ENCODE measurements around the gene ANKK1.

Gene ANKK1

DNA sequence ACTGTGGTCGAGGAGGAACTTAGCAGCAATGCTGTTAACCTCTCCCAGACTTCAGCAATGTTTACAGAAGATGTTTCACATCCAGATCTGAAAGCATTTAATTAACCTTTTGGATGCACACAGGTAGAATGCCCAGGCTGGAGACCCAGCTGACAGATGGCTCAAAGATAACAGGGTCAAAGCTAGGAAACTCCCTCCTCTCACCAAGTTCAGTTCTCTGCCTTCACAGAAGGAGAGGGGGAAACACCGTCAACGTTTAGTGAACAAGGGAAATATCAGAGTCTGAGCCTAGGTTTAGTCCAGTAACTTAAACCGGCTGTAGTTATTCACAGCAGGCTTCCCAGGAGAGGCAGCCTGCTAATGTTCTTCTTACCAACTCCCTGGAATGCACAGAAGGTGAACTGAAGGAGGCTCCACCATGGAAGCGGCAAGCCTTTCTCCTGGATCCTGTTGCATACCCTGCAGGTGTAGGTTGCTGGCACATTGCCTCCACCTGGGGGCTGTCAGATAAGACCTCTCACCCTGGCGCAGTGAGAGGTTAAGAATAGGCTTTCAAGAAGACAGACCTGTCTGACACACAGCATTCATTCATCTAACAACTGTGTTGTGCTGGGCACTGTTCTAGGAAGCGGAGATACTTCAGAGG, 23.5 kb upstream of the ANKK1 start:
- no peak for TF ChIP-seq POLR2A (IDR thresholded peaks at IDR 0.05; ENCODE audit: extremely low read depth, insufficient read length)
- TF ChIP-seq MAX (IDR thresholded peaks at IDR 0.05; ENCODE audit: low read depth, low read length) = no peak
- TF ChIP-seq CTCF (IDR thresholded peaks at IDR 0.05; ENCODE audit: low read depth, low read length) = no peak
- no peak for TF ChIP-seq MYC (IDR thresholded peaks at IDR 0.05; ENCODE audit: low read depth, low read length)
- H3K4me3 ChIP-seq (ENCODE audit: low read depth, low read length) = no peak overlapping the region
- DNase-seq (ENCODE audit: low read depth) = no peak

DNA sequence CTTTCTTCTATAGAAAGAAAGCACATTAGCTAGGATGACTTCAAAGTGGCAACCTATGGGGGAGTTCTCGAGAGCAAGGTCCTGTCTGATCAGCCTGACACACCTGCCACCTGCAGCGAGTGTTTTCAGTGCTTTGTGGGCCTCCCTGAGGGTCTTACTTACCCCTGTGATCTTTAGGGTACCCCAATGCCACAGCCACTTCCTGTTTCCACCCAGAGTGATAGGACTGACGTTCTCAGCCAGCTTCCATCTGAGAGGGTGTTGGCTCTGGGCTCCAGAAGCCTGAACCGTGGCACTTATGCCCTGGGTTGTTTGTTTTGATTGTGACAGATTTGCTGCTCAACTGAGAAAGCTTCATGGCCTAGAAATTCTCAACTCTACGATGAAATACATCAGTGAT, 21.7 kb upstream of the ANKK1 start:
- no peak for DNase-seq (ENCODE audit: low read depth)
- no peak for TF ChIP-seq POLR2A (IDR thresholded peaks at IDR 0.05; ENCODE audit: extremely low read depth, insufficient read length)
- TF ChIP-seq CTCF (IDR thresholded peaks at IDR 0.05; ENCODE audit: low read depth, low read length) = no peak
- no peak for TF ChIP-seq MAX (IDR thresholded peaks at IDR 0.05; ENCODE audit: low read depth, low read length)
- no peak for TF ChIP-seq MYC (IDR thresholded peaks at IDR 0.05; ENCODE audit: low read depth, low read length)
- H3K4me3 ChIP-seq (ENCODE audit: low read depth, low read length) = no peak overlapping the region

DNA sequence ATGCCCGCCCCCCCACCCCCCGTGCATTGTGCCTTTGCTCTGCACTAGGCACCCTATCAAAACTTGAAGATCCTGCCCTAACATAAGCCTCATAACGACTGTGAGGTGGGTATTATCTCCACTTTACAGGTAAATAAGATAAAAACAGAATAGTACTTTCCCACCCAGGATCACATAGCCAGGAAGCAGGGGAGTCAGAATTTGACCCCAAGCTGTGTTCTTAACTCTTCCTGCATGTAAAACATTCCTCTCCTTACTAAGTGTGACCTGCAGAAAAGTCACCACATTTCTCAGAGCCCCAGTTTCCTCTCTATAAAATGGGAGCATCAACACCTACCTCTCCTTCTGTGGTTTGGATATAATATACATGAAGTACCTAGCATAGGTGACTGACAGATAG, 18.2 kb upstream of the ANKK1 start:
- H3K4me3 ChIP-seq (ENCODE audit: low read depth, low read length) = no peak overlapping the region
- no peak for DNase-seq (ENCODE audit: low read depth)
- TF ChIP-seq MYC (IDR thresholded peaks at IDR 0.05; ENCODE audit: low read depth, low read length) (no peak), POLR2A (IDR thresholded peaks at IDR 0.05; ENCODE audit: extremely low read depth, insufficient read length) (no peak), MAX (IDR thresholded peaks at IDR 0.05; ENCODE audit: low read depth, low read length) (no peak), CTCF (IDR thresholded peaks at IDR 0.05; ENCODE audit: low read depth, low read length) (no peak)

DNA sequence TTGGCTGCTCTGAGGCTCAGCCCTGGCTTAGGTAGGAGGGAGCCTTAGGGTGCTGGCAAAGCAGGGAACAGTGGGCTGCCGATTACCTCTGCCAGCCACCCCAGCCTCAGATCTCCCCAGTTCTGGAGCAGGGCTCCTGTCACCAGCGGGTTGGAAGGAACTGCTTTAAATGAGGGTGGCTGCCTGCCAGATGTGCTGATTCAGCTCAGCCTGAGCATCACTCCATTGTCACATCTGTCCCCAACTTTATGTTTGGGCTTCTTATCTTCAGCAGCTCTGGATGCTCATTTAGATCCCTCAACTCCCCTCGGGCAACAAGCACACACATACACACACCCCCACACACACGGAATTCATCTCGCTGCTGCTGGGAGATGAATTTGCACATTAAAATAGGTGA, 16.9 kb upstream of the ANKK1 start:
- TF ChIP-seq CTCF (IDR thresholded peaks at IDR 0.05; ENCODE audit: low read depth, low read length) = no peak
- TF ChIP-seq MYC (IDR thresholded peaks at IDR 0.05; ENCODE audit: low read depth, low read length) = no peak
- TF ChIP-seq POLR2A (IDR thresholded peaks at IDR 0.05; ENCODE audit: extremely low read depth, insufficient read length) = no peak
- TF ChIP-seq MAX (IDR thresholded peaks at IDR 0.05; ENCODE audit: low read depth, low read length) = no peak
- H3K4me3 ChIP-seq (ENCODE audit: low read depth, low read length) = no peak overlapping the region
- no peak for DNase-seq (ENCODE audit: low read depth)

GRCh38 chr11:113372309-113372708, 15.3 kb upstream of the ANKK1 start:
- no peak for DNase-seq (ENCODE audit: low read depth)
- H3K4me3 ChIP-seq (ENCODE audit: low read depth, low read length) = no peak overlapping the region
- TF ChIP-seq POLR2A (IDR thresholded peaks at IDR 0.05; ENCODE audit: extremely low read depth, insufficient read length) (no peak), CTCF (IDR thresholded peaks at IDR 0.05; ENCODE audit: low read depth, low read length) (no peak), MAX (IDR thresholded peaks at IDR 0.05; ENCODE audit: low read depth, low read length) (no peak), MYC (IDR thresholded peaks at IDR 0.05; ENCODE audit: low read depth, low read length) (no peak)

Measured in NB4 (cell line).